Left lung (tissue), 10 donors: Measurements from ENCODE around the gene EXOC2. TPM values are rescaled to one million over a fixed set of nuclear protein-coding genes. Genes with fewer than 3 reads are reported as not detected.

Experiments used
- ATAC-seq: fragments of 200-7000 bp; cut with Tn5 transposase; one replicate; pipeline ENCODE4 v1.9.1; 2020; ENCODE audit warnings: moderate library complexity
- DNase-seq, 4 donors: peaks; one replicate each; pipeline ENCODE4 v3.0.0-alpha.2; 2013 to 2020
- H3K27ac ChIP-seq, 2 donors: fragments of 200-600 bp; sonication (generic) in 1 of 2; one replicate each; pipeline versions ENCODE4 v1.5.0 to v1.8.0; 2020 to 2021
- H3K27me3 ChIP-seq, 2 donors: fragments of 200-600 bp; sonication (generic) in 1 of 2; one replicate each; pipeline versions ENCODE4 v1.5.0 to v1.8.0; 2020 to 2021
- H3K36me3 ChIP-seq, 2 donors: fragments of 200-600 bp; sonication (generic) in 1 of 2; one replicate each; pipeline versions ENCODE4 v1.5.0 to v1.8.0; 2020 to 2021
- H3K4me1 ChIP-seq, 2 donors: fragments of 200-600 bp; one replicate each; pipeline ENCODE4 v1.8.0; 2021
- H3K4me3 ChIP-seq, 2 donors: fragments of 200-600 bp; sonication (generic) in 1 of 2; one replicate each; pipeline versions ENCODE4 v1.5.0 to v1.8.0; 2020 to 2021; ENCODE audit warnings: mild to moderate bottlenecking in 1 of 2
- H3K9me3 ChIP-seq, 2 donors: fragments of 200-600 bp; sonication (generic) in 1 of 2; one replicate each; pipeline versions ENCODE4 v1.5.0 to v1.8.0; 2020 to 2021
- intact Hi-C, 2 donors: fragments of 100-400 bp; cut with DNase I; formaldehyde crosslinking; loops; one replicate each; pipeline versions ENCODE4 v1.11.2 to v1.14.2; 2022
- polyA plus RNA-seq, 6 donors: library from polyadenylated mRNA; unstranded; fragments of 120-200 nt; gene quantifications; one replicate each; pipeline ENCODE4 v1.2.1, GENCODE V29; 2013; ENCODE audit not compliant: insufficient read length in 6 of 6
- total RNA-seq, 2 donors: library from RNA; stranded (reverse); fragmentation: NEBNext Ultra II Directional; extraction: Animal tissue kit (Norgen Biotek cat#: 25700); gene quantifications; one replicate each; pipeline ENCODE4 v1.2.1, GENCODE V29; 2021
- TF ChIP-seq, protein P1 (sequence below), 2 donors: fragments of 200-600 bp; sonication (generic) in 1 of 2; IDR thresholded peaks; one replicate each; pipeline versions ENCODE4 v1.5.0 to v1.8.0; 2021; ENCODE audit warnings: antibody characterized with exemption in 2 of 2
- donor health status: DM: no; HTN: yes; CAD: no.
- donor health status: DM: no; HTN: no; CAD: no.

Gene EXOC2
- total and polyA plus RNA-seq, 8 donors, result 19.8 to 30.4 (median 28.4) TPM

DNA sequence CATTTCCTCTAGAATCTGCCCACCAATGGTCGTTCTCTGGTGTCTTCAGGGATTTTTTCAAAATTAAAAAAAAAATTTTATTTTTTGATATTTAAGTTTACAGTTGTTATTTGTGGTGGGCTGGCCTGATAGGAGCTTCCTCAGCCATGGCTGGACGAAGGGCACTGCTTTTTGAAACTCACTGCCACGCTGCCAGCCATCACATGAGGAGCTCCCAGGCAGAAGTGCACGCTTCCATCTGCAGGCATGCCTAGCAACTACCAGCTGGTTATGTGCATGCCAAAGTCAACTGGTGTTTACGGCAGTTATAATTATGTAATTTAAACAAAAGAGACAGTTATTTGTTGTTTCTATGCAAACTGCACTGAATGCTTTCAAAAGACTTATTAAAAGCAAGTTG, 196.3 kb downstream of the EXOC2 start:
- DNase-seq (no peak), ATAC-seq (no peak)
- intact Hi-C loops, result no loop called here
- Histone ChIP-seq H3K4me1 (no peaks in the 10 kb centered on the region), H3K36me3 (peaks cover 3 to 27% of the 10 kb centered on the region in 2 donors), H3K9me3 (no peaks in the 10 kb centered on the region), H3K27me3 (no peaks in the 10 kb centered on the region), H3K27ac (no peak overlapping the region), H3K4me3 (no peak overlapping the region)
- TF ChIP-seq, protein P1, sequence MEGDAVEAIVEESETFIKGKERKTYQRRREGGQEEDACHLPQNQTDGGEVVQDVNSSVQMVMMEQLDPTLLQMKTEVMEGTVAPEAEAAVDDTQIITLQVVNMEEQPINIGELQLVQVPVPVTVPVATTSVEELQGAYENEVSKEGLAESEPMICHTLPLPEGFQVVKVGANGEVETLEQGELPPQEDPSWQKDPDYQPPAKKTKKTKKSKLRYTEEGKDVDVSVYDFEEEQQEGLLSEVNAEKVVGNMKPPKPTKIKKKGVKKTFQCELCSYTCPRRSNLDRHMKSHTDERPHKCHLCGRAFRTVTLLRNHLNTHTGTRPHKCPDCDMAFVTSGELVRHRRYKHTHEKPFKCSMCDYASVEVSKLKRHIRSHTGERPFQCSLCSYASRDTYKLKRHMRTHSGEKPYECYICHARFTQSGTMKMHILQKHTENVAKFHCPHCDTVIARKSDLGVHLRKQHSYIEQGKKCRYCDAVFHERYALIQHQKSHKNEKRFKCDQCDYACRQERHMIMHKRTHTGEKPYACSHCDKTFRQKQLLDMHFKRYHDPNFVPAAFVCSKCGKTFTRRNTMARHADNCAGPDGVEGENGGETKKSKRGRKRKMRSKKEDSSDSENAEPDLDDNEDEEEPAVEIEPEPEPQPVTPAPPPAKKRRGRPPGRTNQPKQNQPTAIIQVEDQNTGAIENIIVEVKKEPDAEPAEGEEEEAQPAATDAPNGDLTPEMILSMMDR (IDR thresholded peaks at IDR 0.05), result no peak

DNA sequence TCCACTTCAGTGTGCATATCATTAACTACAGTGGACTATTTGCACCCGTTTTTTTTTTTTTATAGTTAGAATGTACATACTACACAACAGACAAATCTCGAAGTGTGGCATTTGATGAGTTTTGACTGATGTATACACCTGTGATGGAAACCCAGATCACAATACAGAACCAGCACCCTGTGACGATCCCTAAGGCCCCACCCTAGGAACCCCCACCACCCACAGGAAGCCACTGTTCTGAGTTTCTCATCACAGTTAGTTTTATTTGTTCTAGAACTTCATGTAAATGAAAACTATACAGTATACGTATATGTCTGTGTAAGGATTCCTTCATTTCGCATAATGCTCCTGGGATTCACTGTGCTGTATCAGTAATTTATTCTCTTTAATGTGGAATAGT, 198.5 kb downstream of the EXOC2 start:
- DNase-seq (no peak), ATAC-seq (no peak)
- Histone ChIP-seq H3K9me3 (no peaks in the 10 kb centered on the region), H3K4me1 (no peaks in the 10 kb centered on the region), H3K4me3 (no peak overlapping the region), H3K27ac (no peak overlapping the region), H3K36me3 (peaks cover 3 to 32% of the 10 kb centered on the region in 2 donors), H3K27me3 (no peaks in the 10 kb centered on the region)
- TF ChIP-seq, protein P1 (IDR thresholded peaks at IDR 0.05), result no peak
- intact Hi-C loops, result no loop called here

DNA sequence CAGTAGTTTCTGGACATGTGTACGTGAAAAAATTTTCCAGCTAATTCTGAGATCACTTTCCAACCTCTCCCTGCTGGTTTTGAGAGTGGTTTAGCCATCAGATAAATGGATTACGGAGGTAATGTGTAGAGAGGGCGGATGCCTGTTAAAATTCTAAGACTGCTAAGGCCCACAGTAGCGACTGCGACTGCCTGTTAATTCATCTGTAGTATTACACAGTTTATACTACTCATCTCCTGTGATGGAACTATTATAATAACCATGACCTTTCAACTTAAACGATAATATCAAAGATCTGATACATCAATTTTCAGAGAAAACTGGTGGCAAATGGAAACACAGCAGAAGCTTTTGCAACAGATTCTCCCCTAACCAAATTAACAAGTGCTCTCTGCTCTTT, 199.1 kb downstream of the EXOC2 start:
- no peak for ATAC-seq
- H3K27ac ChIP-seq, result no peak overlapping the region
- H3K27me3 ChIP-seq, result no peaks in the 10 kb centered on the region
- TF ChIP-seq, protein P1 (IDR thresholded peaks at IDR 0.05), result no peak
- no peaks in the 10 kb centered on the region for H3K9me3 ChIP-seq
- DNase-seq, result no peak
- H3K4me3 ChIP-seq, result no peak overlapping the region
- no peaks in the 10 kb centered on the region for H3K4me1 ChIP-seq
- H3K36me3 ChIP-seq, result peaks cover 3 to 31% of the 10 kb centered on the region in 2 donors
- intact Hi-C loops, result no loop called here

DNA sequence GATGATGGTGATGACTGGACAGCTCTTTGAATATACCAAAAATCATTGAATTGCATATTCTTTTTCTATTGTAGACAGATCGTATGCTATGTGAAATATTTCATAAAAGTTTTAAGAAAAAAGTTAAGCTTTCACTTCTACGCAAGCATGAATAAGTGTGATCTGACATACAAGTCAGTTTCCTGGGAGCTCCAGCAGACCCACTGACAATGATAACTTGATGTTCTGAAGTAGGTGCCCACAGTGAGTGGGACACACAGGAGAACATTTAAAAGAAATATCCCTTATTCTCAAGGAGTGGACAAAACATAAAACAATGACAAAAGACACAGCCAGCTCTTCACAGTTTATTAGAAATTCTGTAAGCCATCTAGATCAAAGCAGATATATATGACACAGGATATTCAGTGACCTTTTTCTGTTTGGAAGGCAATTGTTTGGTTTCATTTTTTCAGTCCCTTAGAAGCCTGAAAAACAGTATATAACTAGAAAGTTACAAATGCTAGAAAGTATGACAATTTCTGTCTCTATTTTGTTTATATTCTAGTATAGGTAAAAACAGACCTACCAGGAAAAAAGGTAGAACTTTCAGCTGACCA, 200.0 kb downstream of the EXOC2 start:
- ATAC-seq (no peak), DNase-seq (no peak)
- TF ChIP-seq, protein P1 (IDR thresholded peaks at IDR 0.05), result no peak
- Histone ChIP-seq H3K36me3 (peaks cover 3 to 37% of the 10 kb centered on the region in 2 donors), H3K4me1 (no peaks in the 10 kb centered on the region), H3K4me3 (no peak overlapping the region), H3K9me3 (no peaks in the 10 kb centered on the region), H3K27ac (no peak overlapping the region), H3K27me3 (no peaks in the 10 kb centered on the region)
- intact Hi-C loops, result no loop called here

DNA sequence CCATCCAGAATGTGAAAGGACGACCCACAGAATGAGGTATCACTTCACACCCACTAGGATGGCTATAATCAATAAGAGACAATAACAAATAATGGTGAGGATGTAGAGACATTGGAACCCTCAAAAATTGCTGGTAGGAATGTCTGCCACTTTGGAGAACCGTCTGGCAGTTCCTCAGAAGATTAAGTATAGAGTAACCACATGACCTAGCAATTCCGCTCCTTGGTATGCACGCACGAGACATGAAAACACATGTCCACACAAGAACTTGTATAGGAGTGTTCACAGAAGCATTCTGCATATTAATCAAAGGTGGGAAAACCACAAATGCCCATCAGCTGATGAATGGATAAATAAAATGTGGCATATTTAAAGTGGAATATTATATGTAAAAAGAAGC, 200.8 kb downstream of the EXOC2 start:
- Histone ChIP-seq H3K36me3 (peaks cover 3 to 42% of the 10 kb centered on the region in 2 donors), H3K27me3 (no peaks in the 10 kb centered on the region), H3K9me3 (no peaks in the 10 kb centered on the region), H3K4me3 (no peak overlapping the region), H3K4me1 (no peaks in the 10 kb centered on the region), H3K27ac (no peak overlapping the region)
- ATAC-seq (no peak), DNase-seq (no peak)
- TF ChIP-seq, protein P1 (IDR thresholded peaks at IDR 0.05), result no peak
- intact Hi-C loops, result no loop called here
